HCT116 (cell line): Measurements from ENCODE around the gene RPRD1B. TPM values are rescaled to one million over a fixed set of nuclear protein-coding genes. Genes with fewer than 3 reads are reported as not detected.

Experiments used
- ATAC-seq: fragments of 200-7000 bp; cut with Tn5 transposase; 2 replicates; pipeline ENCODE4 v1.9.1; 2020; ENCODE audit warnings: mild to moderate bottlenecking, moderate library complexity
- BruUV-seq: library from RNA; stranded (reverse); fragments of 400-500 nt; replicated peaks from 2 replicates; lab custom pipeline; 2021; lab: Mats Ljungman, UMichigan
- CTCF ChIA-PET: fragments of 300-600 bp; sonication (Branson Sonifier 250); formaldehyde crosslinking; loops from one replicate; lab custom pipeline; 2021; ENCODE audit warnings: antibody characterized with exemption; lab: Charles Lee
- POLR2A ChIA-PET: fragments of 300-600, 350-600 bp; sonication (Branson Sonifier 250); formaldehyde crosslinking; loops from one replicate; lab custom pipeline; 2021; ENCODE audit warnings: antibody characterized with exemption; lab: Charles Lee
- RAD21 ChIA-PET, 2 experiments: fragments of 300-600 bp; sonication (Branson Sonifier 250); formaldehyde crosslinking; loops; one replicate each; lab custom pipeline; 2023; ENCODE audit warnings: low total read pairs in 2 of 2; ENCODE audit not compliant: uncharacterized antibody in 2 of 2, unreplicated experiment in 2 of 2, low non-redundant PET in 1 of 2; lab: Charles Lee
- DNase-seq: peaks from one replicate; pipeline ENCODE4 v3.0.0-alpha.2; 2010; ENCODE audit warnings: low read depth, low spot score
- H2AFZ ChIP-seq: fragments of 200-600 bp; shearing (Covaris generic), sonication (generic); 2 replicates; pipeline ENCODE4 v1.6.1; 2017; ENCODE audit warnings: low read depth, mixed run types, mixed read lengths, antibody characterized with exemption, low read length; ENCODE audit not compliant: poor library complexity, severe bottlenecking
- H3K27ac ChIP-seq: 2 replicates; pipeline ENCODE4 v1.5.1; 2012; ENCODE audit warnings: low read depth, low read length
- H3K27me3 ChIP-seq: fragments of 200-600 bp; sonication (generic); 2 replicates; pipeline ENCODE4 v1.6.1; 2016; ENCODE audit warnings: mixed run types, low read length, mixed read lengths; ENCODE audit not compliant: insufficient read depth
- H3K36me3 ChIP-seq, 2 experiments: fragments of 200-500 bp in 1 of 2; fragments of 200-600 bp in 1 of 2; sonication (Bioruptor generic) in 1 of 2; sonication (generic) in 1 of 2; 2 replicates each; pipeline versions ENCODE4 v1.5.1 to v1.6.1; 2014 to 2016; ENCODE audit warnings: low read length in 2 of 2, inconsistent platforms in 1 of 2, mixed read lengths in 1 of 2, mixed run types in 1 of 2; ENCODE audit not compliant: insufficient read depth in 2 of 2, control insufficient read depth in 1 of 2
- H3K4me1 ChIP-seq, 2 experiments: fragments of 200-600 bp in 1 of 2; sonication (generic) in 1 of 2; 2 replicates each; pipeline versions ENCODE4 v1.5.1 to v1.6.1; 2012 to 2017; ENCODE audit warnings: low read length in 2 of 2, inconsistent platforms in 1 of 2, mild to moderate bottlenecking in 1 of 2, mixed read lengths in 1 of 2, mixed run types in 1 of 2, moderate library complexity in 1 of 2; ENCODE audit not compliant: insufficient read depth in 2 of 2, control insufficient read depth in 1 of 2
- H3K4me2 ChIP-seq: fragments of 200-600 bp; sonication (generic); 2 replicates; pipeline ENCODE4 v1.6.1; 2017; ENCODE audit warnings: mixed run types, low read length, mixed read lengths
- H3K4me3 ChIP-seq, 2 experiments: fragments of 200-600 bp in 1 of 2; sonication (generic) in 1 of 2; replicated peaks in 1 of 2; 2 replicates each; pipeline ENCODE4 v1.5.1; 2011 to 2016; ENCODE audit warnings: low read length in 2 of 2, control low read depth in 1 of 2, low read depth in 1 of 2, mild to moderate bottlenecking in 1 of 2, mixed read lengths in 1 of 2, mixed run types in 1 of 2
- H3K79me2 ChIP-seq: fragments of 200-600 bp; sonication (generic); 2 replicates; pipeline ENCODE4 v1.6.1; 2017; ENCODE audit warnings: mild to moderate bottlenecking, mixed run types, low read length, moderate library complexity, mixed read lengths; ENCODE audit not compliant: insufficient read depth
- H3K9ac ChIP-seq: fragments of 200-600 bp; sonication (generic); 2 replicates; pipeline ENCODE4 v1.6.1; 2016; ENCODE audit warnings: low read length, mixed read lengths
- H3K9me2 ChIP-seq: fragments of 200-600 bp; sonication (generic), shearing (Covaris generic); 2 replicates; pipeline ENCODE4 v1.6.1; 2017; ENCODE audit warnings: mixed run types, mild to moderate bottlenecking, moderate library complexity; ENCODE audit not compliant: insufficient read depth
- H3K9me3 ChIP-seq, 2 experiments: fragments of 200-500 bp in 1 of 2; fragments of 200-600 bp in 1 of 2; sonication (Bioruptor generic) in 1 of 2; sonication (generic) in 1 of 2; 2 replicates each; pipeline ENCODE4 v1.6.1; 2014 to 2017; ENCODE audit warnings: low read length in 2 of 2, mixed read lengths in 2 of 2, inconsistent platforms in 1 of 2, low read depth in 1 of 2, mild to moderate bottlenecking in 1 of 2, mixed run types in 1 of 2, moderate library complexity in 1 of 2; ENCODE audit not compliant: control insufficient read depth in 1 of 2, insufficient read depth in 1 of 2
- H4K20me1 ChIP-seq: fragments of 200-600 bp; sonication (generic), shearing (Covaris generic); 2 replicates; pipeline ENCODE4 v1.6.1; 2017; ENCODE audit warnings: mixed run types, mild to moderate bottlenecking, moderate library complexity; ENCODE audit not compliant: insufficient read depth
- EGR1 ChIP-seq: IDR thresholded peaks from 2 replicates; pipeline ENCODE4 v1.6.1; 2012; ENCODE audit warnings: low read depth
- ELF1 ChIP-seq: IDR thresholded peaks from 2 replicates; pipeline ENCODE4 v1.6.1; 2012; ENCODE audit warnings: low read depth, borderline replicate concordance
- EZH2 ChIP-seq: fragments of 200-600 bp; sonication (generic); IDR thresholded peaks from 2 replicates; pipeline ENCODE4 v1.6.1; 2017; ENCODE audit warnings: antibody characterized with exemption, mixed run types
- SP1 ChIP-seq: IDR thresholded peaks from 2 replicates; pipeline ENCODE4 v1.6.1; 2012; ENCODE audit warnings: low read depth
- intact Hi-C: fragments of 100-400 bp; cut with micrococcal nuclease; formaldehyde crosslinking; loops from 2 replicates; pipeline ENCODE4 v1.10.0; 2022
- total RNA-seq: library from RNA; stranded (reverse); gene quantifications from one replicate; pipeline ENCODE4 v1.2.1, GENCODE V29; 2021; ENCODE audit not compliant: unreplicated experiment
- TF ChIP-seq, protein P1 (sequence below): IDR thresholded peaks from 2 replicates; pipeline ENCODE4 v1.6.1; 2011; ENCODE audit warnings: mild to moderate bottlenecking, low read length, moderate library complexity; ENCODE audit not compliant: insufficient replicate concordance; ENCODE audit errors: extremely low read depth

Gene RPRD1B
- total RNA-seq, 1 experiment from 2014 or later: 30.7 TPM

DNA sequence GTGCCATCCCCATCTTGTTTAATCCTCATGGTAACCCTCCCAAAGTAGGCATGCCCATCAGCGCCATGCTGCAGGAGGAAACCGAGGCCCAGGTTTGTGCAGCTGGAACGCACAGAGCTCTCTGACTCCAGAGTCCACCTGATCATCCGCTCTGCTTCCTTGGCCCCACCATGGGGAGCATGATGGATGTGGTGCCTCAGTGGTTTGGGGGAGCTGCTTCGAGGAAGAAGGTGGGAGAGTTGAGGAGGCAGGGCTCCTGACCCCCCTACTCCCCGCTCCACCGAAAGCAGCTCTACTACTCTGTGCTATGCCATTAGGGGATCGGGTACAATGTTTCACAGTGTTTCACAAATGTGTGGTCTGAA is 79.4 kb downstream of the RPRD1B start:
- H3K79me2 ChIP-seq: no peaks in the 10 kb centered on the region
- POLR2A ChIA-PET: no interaction called here
- BruUV-seq: no TSS peak
- DNase-seq: no peak
- TF ChIP-seq EZH2: no peak
- no peak for TF ChIP-seq EGR1
- TF ChIP-seq, protein P1, sequence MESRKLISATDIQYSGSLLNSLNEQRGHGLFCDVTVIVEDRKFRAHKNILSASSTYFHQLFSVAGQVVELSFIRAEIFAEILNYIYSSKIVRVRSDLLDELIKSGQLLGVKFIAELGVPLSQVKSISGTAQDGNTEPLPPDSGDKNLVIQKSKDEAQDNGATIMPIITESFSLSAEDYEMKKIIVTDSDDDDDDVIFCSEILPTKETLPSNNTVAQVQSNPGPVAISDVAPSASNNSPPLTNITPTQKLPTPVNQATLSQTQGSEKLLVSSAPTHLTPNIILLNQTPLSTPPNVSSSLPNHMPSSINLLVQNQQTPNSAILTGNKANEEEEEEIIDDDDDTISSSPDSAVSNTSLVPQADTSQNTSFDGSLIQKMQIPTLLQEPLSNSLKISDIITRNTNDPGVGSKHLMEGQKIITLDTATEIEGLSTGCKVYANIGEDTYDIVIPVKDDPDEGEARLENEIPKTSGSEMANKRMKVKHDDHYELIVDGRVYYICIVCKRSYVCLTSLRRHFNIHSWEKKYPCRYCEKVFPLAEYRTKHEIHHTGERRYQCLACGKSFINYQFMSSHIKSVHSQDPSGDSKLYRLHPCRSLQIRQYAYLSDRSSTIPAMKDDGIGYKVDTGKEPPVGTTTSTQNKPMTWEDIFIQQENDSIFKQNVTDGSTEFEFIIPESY: no peak
- no peak for TF ChIP-seq ELF1
- no peak for TF ChIP-seq SP1
- TF ChIP-seq, all 23 proteins: peak for 0
- Histone ChIP-seq H3K27ac (no peak overlapping the region), H3K9me3 (no peaks in the 10 kb centered on the region), H3K4me1 (peaks cover 8 to 39% of the 10 kb centered on the region in 2 experiments), H3K36me3 (no peaks in the 10 kb centered on the region), H2AFZ (no peak overlapping the region), H3K4me3 (no peak overlapping the region), H3K9me2 (no peaks in the 10 kb centered on the region), H3K4me2 (no peak overlapping the region), H3K27me3 (no peaks in the 10 kb centered on the region), H3K9ac (no peak overlapping the region), H4K20me1 (no peaks in the 10 kb centered on the region)
- ChIA-PET RAD21 (interaction anchor here (1.9 to 2.3 kb wide), 2 partner anchors 108 kb away, joined by 5 to 11 read pairs; no protein-coding TSS in a partner anchor), CTCF (interaction anchor here (0.8 to 4.4 kb wide), 4 partner anchors 13 to 917 kb away, joined by 3 to 27 read pairs (median 3); no protein-coding TSS in a partner anchor)
- ATAC-seq: no peak
- intact Hi-C loops: no loop called here
